ENCODE results near the gene RPS26.

DNA sequence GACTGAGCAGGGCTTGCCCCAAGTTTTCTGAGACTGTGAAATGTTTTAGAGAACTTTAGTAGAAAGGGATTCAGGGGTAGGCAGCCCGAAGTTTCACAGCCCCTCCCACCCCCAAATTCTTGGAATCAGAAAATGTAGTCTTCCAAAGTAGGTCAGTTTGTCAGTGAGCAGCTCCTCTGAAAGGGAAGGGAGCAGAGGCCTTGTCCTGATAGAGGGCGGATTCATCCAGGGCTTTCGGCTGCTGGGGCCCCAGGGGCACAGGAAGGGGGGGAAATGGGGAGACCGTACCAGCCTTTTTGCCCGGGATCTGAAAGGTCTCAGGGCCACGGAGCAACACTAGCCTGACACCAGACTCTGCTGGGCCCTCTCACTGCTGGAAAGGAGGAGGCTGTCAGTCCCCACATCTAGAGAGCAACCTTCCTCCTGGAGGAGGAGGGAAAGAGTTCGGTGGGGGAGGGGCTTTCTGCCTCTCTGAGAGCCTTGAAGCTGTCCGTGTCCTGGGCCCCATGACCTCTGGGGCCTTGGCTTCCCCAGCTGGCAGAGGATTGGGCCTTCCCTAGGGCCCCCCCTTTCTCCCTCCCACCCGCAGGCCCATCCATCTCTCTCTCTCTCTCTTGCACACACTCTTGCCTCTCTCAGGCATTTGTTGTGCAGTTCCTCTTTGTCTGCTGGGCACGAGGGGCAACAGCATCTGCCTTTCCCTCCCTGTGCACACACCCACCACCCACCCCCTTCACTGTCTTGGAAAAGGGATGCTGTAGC, 21.1 kb upstream of the RPS26 start, which contains the start of gene IKZF4:
- TF ChIP-seq CTCF (IDR thresholded peaks at IDR 0.05; ENCODE audit: low read depth, low read length, poor library complexity, severe bottlenecking) (no peak), EZH2phosphoT487 (IDR thresholded peaks at IDR 0.05; ENCODE audit: borderline replicate concordance, low read length) (no peak)

Data from DOHH2 (cell line).